A204.1 (cell line): Measurements from ENCODE around the gene TPCN2.

Experiments
- FAIRE-seq: peaks from 2 replicates; lab custom pipeline; 2012; peaks lifted over from hg19 to GRCh38; lab: Jason Lieb, UNC

Gene TPCN2

GRCh38 chr11:69152733-69153421 is 104.1 kb downstream of the TPCN2 start:
- no peak for FAIRE-seq

DNA sequence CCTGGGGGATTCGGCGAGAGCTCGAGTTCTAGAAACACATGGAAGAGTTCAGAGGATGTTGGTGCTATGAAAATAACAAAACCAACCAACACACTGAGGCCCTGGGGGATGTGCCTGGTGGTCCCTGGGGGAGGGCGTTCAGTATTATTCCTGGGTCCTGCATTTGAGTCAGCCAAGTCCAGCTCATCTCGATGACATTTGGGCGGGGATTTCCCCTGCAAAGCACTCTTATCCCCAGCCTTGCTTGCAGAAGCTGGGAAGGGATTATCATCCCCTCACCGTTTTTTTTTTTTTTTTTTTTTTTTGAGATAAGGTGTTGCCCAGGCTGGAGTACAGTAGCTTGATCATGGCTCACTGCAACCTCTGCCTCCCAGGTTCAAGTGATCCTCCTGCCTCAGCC is 104.9 kb downstream of the TPCN2 start:
- FAIRE-seq = no peak

DNA sequence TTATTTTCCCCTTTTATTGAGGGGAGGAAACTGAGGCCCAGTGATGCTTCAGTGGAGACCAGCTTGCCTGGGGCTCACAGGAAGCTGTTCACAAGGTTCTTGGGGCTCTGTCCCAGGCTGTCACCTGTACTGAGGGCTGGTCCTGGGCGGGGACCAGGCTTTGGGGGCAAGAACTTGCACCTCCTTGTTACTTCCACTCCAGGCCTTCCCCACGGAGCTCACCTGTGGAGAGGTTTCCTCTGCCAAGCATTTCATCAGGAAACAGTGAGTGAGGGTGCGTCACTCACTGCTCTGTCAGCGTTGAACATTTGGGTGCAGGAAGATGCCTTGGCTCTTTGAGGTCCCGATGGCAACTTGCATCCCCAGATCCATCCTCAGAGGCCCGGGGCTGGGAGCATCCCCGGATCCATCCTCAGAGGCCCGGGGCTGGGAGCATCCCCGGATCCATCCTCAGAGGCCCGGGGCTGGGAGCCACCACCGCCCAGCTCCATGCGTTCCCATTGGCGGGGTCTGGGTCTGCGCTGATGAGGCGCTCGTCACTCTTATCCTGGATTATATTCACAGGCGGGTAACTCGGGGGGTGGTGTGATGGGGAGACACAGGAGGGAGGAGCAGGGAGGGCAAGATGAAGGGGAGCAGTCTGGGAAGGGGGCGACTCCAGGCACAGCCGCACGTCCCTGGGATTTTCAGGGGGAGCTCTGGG is 105.6 kb downstream of the TPCN2 start:
- no peak for FAIRE-seq

GRCh38 chr11:69154938-69155301 is 106.2 kb downstream of the TPCN2 start:
- no peak for FAIRE-seq

DNA sequence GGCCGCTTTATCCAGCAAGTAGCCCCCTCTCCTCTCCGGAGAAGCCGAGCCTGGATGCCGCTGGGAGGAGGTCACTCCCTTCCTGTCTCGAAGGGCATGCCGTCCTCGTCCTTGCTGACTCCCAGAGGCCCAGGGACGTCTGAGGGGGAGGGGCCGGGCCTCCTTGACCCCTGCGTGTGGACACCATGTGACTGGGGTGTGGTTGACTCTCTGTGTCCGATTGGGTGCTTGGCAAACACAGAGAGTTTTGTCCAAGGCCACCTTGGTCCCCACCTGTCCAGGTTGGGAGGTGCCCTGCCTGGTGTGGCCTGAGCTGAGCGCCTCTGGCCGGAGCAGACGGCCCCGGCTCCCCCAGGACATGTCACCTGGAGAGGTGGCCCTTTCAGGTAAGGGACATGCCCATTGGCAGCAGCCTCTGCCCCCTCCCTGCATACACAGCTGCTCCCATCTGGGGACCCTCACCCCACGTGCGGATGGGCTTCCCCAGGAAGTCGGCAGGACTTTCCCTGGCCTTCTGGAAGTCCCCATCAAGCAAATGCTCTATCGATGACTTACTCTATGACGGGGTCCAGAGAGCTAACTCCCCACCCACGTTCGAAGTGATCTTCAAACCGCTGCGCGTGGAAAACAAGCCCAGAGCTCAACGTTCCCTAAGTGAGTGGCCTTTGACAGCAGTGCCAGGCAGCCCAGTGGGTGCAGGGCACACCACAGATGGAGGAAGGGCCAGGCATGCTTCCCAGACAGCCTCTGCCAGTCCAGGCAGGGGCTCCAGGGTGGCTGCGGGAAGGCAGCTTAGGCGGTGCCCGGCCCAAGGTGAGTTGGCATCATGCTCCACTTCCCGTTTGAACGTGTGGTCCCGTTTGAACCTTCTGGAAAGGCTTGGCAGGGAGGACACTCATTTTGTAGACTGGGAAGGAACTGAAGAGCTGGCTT is 106.8 kb downstream of the TPCN2 start, which contains the start of gene SMIM38:
SMIM38 (plus strand) TSS at position 634 of the 933 bp plus-strand sequence. CDS start 1,912 bp downstream, outside the sequence.
- no peak for FAIRE-seq

DNA sequence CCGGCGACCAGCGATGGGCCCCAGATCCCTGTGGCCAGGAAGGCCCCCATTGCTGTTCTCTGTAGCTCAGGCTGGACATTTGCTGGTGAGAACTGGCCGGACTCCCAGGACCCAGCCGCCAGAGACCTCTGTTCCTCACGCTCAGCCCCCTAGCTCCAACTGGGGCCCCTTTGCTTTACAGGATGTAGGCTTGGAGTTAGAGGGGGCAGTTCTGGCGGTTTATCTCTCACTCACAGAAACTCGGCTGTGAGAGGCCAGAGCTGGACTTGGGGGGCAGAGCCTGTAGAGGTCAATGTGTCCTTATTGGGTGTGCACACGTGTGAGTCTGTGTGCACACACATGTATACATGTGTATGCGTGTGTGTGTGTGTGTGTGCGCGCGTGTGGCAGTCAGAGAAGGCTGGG is 107.5 kb downstream of the TPCN2 start:
- no peak for FAIRE-seq

GRCh38 chr11:69156673-69157155 is 108.0 kb downstream of the TPCN2 start:
- no peak for FAIRE-seq

DNA sequence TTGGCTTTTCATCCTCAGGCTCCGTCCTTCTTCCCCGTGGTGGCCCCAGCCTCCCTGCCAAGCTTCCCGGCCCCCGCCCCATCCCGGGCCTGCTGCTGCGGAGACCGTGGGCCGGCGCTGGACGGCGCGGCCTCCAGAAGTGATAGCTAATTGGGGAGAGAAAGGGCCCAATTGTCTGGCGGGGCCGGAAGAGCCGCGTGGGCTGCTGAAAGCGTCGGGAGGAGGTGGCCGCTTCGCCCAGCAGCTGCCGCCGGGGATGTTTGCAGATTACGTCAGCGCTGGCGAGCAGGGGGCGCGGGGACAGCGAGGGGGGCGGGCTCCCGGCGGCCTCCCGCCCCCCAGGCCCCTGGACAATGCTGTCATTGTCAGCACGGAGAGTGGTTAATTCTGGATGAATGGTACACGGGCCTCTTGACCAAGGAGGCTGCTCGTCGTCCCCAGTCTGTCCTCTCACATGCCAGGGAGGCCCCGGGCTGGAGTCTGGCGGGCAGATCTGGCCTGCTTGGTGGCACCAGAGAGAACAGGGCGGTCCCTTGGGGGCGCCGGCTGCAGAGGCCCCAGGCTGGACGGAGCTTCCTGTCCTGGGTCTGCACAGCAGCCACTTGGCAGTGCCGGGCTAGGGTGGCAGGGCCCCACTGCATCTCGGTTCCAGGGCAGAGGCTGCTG is 108.6 kb downstream of the TPCN2 start:
- FAIRE-seq = no peak

GRCh38 chr11:69157822-69158231 is 109.1 kb downstream of the TPCN2 start:
- FAIRE-seq = no peak

GRCh38 chr11:69158301-69159149 is 109.8 kb downstream of the TPCN2 start:
- FAIRE-seq = no peak

DNA sequence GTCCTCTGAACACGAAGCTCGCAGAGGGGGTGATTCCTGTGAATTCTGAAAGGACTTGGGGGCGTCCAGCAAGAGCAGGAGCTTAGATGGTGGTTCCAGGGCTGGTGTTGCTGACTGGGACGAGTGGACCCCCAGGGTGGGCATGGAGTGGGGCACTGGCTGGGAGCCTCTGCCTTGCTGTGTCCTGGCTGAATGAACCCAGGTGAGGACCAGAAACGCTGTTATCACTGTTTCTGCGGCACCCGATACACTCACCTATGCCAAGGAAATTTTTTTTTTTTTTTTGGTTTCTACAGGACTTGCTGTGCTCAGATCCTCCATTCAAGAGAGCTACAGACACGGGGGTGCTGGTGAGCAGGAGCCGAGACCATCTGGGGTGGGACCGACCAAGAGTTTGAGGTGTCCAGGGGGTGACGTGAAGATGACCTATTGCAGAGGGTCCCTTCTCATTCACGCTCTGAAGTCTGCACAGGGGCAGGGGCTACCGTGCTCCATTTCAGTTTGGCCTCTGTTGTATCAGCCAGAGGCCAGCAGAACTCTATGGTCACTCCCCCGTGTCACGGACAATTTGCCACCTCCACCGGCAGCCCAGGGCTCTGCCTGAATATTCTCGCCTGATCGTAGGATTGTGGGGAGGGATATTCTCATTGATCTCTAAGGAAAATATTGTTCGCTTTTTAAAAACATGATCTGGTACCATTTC is 110.6 kb downstream of the TPCN2 start:
- FAIRE-seq = no peak

DNA sequence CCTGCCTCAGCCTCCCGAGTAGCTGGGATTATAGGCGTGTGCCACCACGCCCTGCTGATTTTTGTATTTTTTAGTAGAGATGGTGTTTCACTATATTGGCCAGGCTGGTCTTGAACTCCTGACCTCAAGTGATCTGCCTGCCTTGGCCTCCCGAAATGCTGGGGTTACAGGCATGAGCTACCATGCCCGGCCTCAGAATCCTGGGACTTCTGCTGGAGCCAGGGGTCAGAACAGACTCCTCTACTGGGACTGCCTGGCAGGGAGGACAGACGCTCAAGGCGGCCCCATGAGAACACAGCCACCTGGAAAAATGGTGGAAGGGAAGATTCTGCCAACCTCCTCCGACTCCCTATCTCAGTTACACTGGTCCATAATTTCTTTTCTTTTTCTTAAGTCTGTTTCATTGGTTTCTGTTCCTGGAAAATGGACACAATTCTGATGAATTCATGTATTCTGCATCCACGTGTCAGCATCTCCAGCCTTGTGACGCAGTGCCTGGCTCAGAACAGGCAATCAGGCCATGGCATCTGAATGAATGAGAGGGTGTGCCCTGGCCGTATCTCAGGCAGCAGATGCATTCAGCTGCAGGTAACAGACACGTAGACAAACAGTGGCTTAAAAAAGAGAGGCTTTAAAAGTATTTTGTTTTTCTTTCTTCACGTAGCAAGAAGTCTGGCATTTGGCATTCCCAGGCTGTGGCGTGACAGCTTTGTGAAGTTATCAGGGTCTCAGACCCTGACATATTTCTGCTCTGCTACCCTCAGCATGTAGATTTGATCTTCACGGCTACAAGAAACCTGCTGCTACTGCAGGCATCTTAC is 111.8 kb downstream of the TPCN2 start:
- no peak for FAIRE-seq

- FAIRE-seq = no peak
These were observed 112.3 kb downstream of the TPCN2 start for GRCh38 chr11:69161117-69161407.

GRCh38 chr11:69162505-69162904 is 113.8 kb downstream of the TPCN2 start:
- no peak for FAIRE-seq

GRCh38 chr11:69163842-69164241 is 115.1 kb downstream of the TPCN2 start:
- no peak for FAIRE-seq

DNA sequence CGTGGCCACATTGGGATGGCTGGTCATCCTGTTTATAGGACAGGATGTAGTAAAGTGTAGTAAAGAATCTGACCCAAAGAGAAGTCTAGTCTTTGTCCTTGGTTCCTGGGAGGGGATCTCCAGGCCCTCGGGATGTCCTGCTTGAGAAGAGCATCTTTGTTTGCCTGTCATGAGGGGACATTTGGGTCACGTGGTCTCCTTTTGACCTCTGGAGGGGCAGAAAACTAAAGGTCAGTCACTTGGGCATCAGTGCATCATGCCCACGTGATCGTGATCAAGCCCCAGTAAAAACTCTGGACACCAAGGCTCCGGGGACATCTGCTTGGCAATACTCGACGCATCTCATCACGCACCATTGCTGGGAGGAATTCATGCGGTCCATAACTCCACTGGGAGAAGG is 116.1 kb downstream of the TPCN2 start:
- FAIRE-seq = no peak

GRCh38 chr11:69165775-69166174 is 117.0 kb downstream of the TPCN2 start:
- FAIRE-seq = no peak

DNA sequence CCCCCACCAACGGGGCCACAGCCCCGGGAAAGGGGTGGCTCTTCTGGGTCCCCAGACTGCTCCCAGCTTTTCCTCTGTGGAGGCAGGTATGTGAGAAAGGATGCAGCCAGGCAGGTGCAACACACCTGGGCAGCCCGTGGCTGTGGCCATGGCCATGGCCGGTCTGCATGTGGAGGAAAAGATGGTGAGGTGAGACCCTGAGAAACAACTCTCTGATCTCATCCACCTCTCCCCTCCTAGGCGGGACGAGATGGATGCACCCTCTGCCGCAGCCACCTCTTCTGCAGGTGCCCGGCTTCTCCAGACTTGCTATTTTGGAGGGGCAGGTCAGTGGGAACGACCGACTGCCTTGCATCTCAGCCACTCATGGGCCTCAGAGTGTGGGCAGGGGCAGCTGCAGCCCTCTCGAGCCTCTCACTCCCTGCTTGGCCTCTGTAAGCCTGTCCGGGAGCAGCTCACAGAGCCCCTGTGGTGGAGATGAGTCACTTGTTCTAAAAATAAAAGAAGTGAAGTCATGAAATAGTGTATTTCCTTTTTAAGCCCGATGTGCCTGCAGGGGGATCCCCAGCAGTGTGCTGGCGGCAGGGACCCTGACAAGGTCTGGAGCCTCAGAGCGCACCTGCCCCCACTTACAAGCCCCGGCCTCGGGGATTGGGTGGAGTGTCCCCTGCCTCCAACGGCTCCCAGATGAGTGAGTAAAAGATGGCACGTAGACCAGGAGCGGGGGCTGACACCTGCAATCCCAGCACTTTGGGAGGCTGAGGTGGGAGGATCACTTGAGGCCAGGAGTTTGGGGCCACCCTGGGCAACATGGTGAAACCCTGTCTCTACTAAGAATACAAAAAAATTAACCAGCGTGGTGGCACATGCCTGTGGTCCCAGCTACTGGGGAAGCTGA is 117.7 kb downstream of the TPCN2 start:
- no peak for FAIRE-seq
